ENCODE results near the gene TRPM7. TPM values are rescaled to one million over a fixed set of nuclear protein-coding genes. Genes with fewer than 3 reads are reported as not detected.
"Not testable (repeated sequence)": the region's sequence is repeated elsewhere in the genome, so short reads cannot be mapped to it uniquely, and the experiment has no call there.

The TRPM7 gene
- total and polyA plus RNA-seq, 3 experiments from 2014 or later: 18.1 to 46.9 (median 46.7) TPM

GRCh38 chr15:50702762-50703334 is 16.3 kb upstream of the TRPM7 start:
- no peaks in the 10 kb centered on the region for H3K9me3 Mint-ChIP-seq
- H3K27ac Mint-ChIP-seq: no peak overlapping the region
- no peaks in the 10 kb centered on the region for H3K27me3 Mint-ChIP-seq
- CTCF ChIA-PET: no interaction called here
- no peaks in the 10 kb centered on the region for H3K9me3 ChIP-seq (ENCODE audit: low read length)
- no peak for DNase-seq
- no peak overlapping the region for H3K27ac ChIP-seq (ENCODE audit: low read depth, low read length)
- no peaks in the 10 kb centered on the region for H3K27me3 ChIP-seq (ENCODE audit: insufficient read depth, low read length, poor library complexity, severe bottlenecking)
- no peaks in the 10 kb centered on the region for H3K4me1 ChIP-seq (ENCODE audit: insufficient read depth, low read length)
- peaks cover 0 to 33% (median 4%) of the 10 kb centered on the region in 3 donors for H3K36me3 Mint-ChIP-seq
- no peak overlapping the region for H3K4me3 ChIP-seq (ENCODE audit: low read length)
- POLR2A ChIA-PET: no interaction called here
- no peaks in the 10 kb centered on the region for H3K36me3 ChIP-seq (ENCODE audit: insufficient read depth, low read length)
- H3K4me3 Mint-ChIP-seq: no peak overlapping the region
- H3K4me1 Mint-ChIP-seq: no peaks in the 10 kb centered on the region

GRCh38 chr15:50698101-50698500 is 11.5 kb upstream of the TRPM7 start:
- H3K4me3 ChIP-seq (ENCODE audit: low read length): no peak overlapping the region
- H3K9me3 Mint-ChIP-seq: no peaks in the 10 kb centered on the region
- no peak for DNase-seq
- H3K36me3 Mint-ChIP-seq: peaks cover 0 to 11% (median 4%) of the 10 kb centered on the region in 3 donors
- H3K36me3 ChIP-seq (ENCODE audit: insufficient read depth, low read length): no peaks in the 10 kb centered on the region
- no peaks in the 10 kb centered on the region for H3K9me3 ChIP-seq (ENCODE audit: low read length)
- H3K27me3 Mint-ChIP-seq: no peaks in the 10 kb centered on the region
- ChIA-PET POLR2A (no interaction called here), CTCF (no interaction called here)
- H3K4me1 Mint-ChIP-seq: peaks cover 0 to 4% (median 0%) of the 10 kb centered on the region in 3 donors
- no peak overlapping the region for H3K27ac ChIP-seq (ENCODE audit: low read depth, low read length)
- H3K27me3 ChIP-seq (ENCODE audit: insufficient read depth, low read length, poor library complexity, severe bottlenecking): no peaks in the 10 kb centered on the region
- H3K4me1 ChIP-seq (ENCODE audit: insufficient read depth, low read length): no peaks in the 10 kb centered on the region
- no peak overlapping the region for H3K27ac Mint-ChIP-seq
- H3K4me3 Mint-ChIP-seq: no peak overlapping the region

DNA sequence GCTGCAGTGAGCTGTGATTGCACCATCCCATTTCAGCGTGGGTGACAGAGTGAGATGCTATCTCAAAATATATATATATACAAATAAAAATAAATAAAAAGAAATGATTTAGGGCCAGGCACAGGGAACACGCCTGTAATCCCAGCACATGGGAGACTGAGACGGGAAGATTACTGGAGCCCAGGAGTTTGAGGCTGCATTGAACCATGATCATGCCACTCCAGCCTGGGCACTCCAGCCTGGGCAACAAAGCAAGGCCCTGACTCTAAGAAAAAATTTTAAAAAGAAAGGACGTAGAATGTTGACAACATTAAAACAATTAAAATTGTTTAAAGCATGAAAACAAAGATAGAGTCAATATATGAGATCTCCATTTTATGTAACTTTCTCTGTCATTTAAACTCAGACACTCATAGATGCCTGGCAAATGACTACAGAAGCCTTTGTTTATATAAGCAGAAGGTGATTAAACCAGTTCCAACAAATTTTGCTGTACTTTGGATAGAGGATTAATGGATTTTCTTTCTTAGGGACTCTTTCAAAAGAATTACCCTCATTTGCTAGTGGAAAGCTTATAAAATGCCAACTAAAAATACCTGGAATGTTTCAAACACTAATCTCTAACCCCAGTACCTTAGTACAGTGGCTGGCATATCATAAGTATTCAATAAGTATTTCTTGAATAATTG is 10.7 kb upstream of the TRPM7 start:
- no peaks in the 10 kb centered on the region for H3K9me3 ChIP-seq (ENCODE audit: low read length)

GRCh38 chr15:50694634-50695165 is 8.1 kb upstream of the TRPM7 start:
- H3K9me3 Mint-ChIP-seq; H3K27ac Mint-ChIP-seq; H3K27me3 ChIP-seq (ENCODE audit: insufficient read depth, low read length, poor library complexity, severe bottlenecking); H3K4me3 ChIP-seq (ENCODE audit: low read length); H3K36me3 ChIP-seq (ENCODE audit: insufficient read depth, low read length); H3K4me1 ChIP-seq (ENCODE audit: insufficient read depth, low read length); H3K36me3 Mint-ChIP-seq; H3K27ac ChIP-seq (ENCODE audit: low read depth, low read length); H3K9me3 ChIP-seq (ENCODE audit: low read length); CTCF ChIA-PET; DNase-seq; H3K4me3 Mint-ChIP-seq; H3K27me3 Mint-ChIP-seq; H3K4me1 Mint-ChIP-seq: not testable (repeated sequence)
- POLR2A ChIA-PET: interaction anchor here (0.6 kb wide), 1 partner anchor 44 kb away, joined by 7 read pairs; no protein-coding TSS in a partner anchor

More for the DNA sequence above, 10.7 kb upstream of the TRPM7 start:
- no peaks in the 10 kb centered on the region for H3K27me3 Mint-ChIP-seq
- Histone ChIP-seq H3K4me1 (ENCODE audit: insufficient read depth, low read length) (no peaks in the 10 kb centered on the region), H3K27me3 (ENCODE audit: insufficient read depth, low read length, poor library complexity, severe bottlenecking) (no peaks in the 10 kb centered on the region), H3K36me3 (ENCODE audit: insufficient read depth, low read length) (no peaks in the 10 kb centered on the region), H3K4me3 (ENCODE audit: low read length) (no peak overlapping the region), H3K27ac (ENCODE audit: low read depth, low read length) (no peak overlapping the region)
- no peak overlapping the region for H3K4me3 Mint-ChIP-seq
- H3K36me3 Mint-ChIP-seq: peaks cover 0 to 8% (median 4%) of the 10 kb centered on the region in 3 donors
- H3K9me3 Mint-ChIP-seq: no peaks in the 10 kb centered on the region
- POLR2A ChIA-PET: no interaction called here
- DNase-seq: no peak
- H3K4me1 Mint-ChIP-seq: peaks cover 0 to 4% (median 0%) of the 10 kb centered on the region in 3 donors
- CTCF ChIA-PET: no interaction called here
- H3K27ac Mint-ChIP-seq: peak overlapping the region in 1 of 8 donors; percentile 14

- Mint-ChIP-seq H3K9me3 (no peaks in the 10 kb centered on the region), H3K27ac (peak overlapping the region; percentile 91 to 99 (median 96)), H3K4me1 (peaks cover 42 to 55% (median 49%) of the 10 kb centered on the region in 3 donors), H3K4me3 (peak overlapping the region; percentile 99 to 100 (median 99)), H3K36me3 (peaks cover 0 to 30% (median 6%) of the 10 kb centered on the region in 3 donors), H3K27me3 (peaks cover 0 to 1% of the 10 kb centered on the region in 2 donors)
- CTCF ChIA-PET: no interaction called here
- no peaks in the 10 kb centered on the region for H3K36me3 ChIP-seq (ENCODE audit: insufficient read depth, low read length)
- peaks cover 30% of the 10 kb centered on the region for H3K4me1 ChIP-seq (ENCODE audit: insufficient read depth, low read length)
- peak overlapping the region; percentile 96 for H3K4me3 ChIP-seq (ENCODE audit: low read length)
- POLR2A ChIA-PET: no interaction called here
- H3K27me3 ChIP-seq (ENCODE audit: insufficient read depth, low read length, poor library complexity, severe bottlenecking): no peaks in the 10 kb centered on the region
- peak overlapping the region; percentile 93 for H3K27ac ChIP-seq (ENCODE audit: low read depth, low read length)
- H3K9me3 ChIP-seq (ENCODE audit: low read length): no peaks in the 10 kb centered on the region
- DNase-seq: no peak
These were observed 805 bp upstream of the TRPM7 start for GRCh38 chr15:50687302-50687902.

DNA sequence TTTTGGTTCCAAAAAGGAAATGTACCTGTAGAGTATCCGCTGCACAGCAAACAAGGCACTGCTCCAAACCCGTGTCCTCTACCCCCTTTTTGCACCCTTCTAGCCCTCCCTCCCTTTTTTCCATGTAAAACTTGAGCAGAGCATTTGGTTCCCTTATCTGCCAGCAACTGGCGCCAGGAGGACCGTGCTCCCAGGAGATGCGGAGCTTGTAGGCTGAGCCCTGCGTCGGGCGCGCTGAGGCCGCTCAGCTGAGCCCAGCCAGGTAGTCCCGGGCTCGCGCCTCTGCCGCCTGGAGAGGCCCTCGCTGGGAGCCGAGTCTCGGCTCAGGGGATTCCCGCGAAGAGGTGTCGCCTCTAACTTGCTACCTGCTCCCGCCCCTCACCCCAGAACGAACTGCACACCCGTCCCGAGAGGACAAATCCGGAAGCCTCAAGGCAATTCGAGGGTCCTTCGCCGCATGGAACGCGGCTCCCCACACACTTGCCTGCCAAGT is 575 bp downstream of the TRPM7 start:
- H3K36me3 ChIP-seq (ENCODE audit: insufficient read depth, low read length): no peaks in the 10 kb centered on the region
- peak overlapping the region; percentile 93 for H3K27ac ChIP-seq (ENCODE audit: low read depth, low read length)
- Mint-ChIP-seq H3K4me1 (peaks cover 50 to 69% (median 62%) of the 10 kb centered on the region in 3 donors), H3K9me3 (no peaks in the 10 kb centered on the region), H3K4me3 (peak overlapping the region; percentile 99 to 100 (median 99)), H3K36me3 (peaks cover 0 to 37% (median 9%) of the 10 kb centered on the region in 3 donors), H3K27me3 (peaks cover 0 to 1% of the 10 kb centered on the region in 2 donors), H3K27ac (peak overlapping the region; percentile 98 to 99 (median 99))
- DNase-seq: peak; percentile 62 to 82 (median 73)
- H3K9me3 ChIP-seq (ENCODE audit: low read length): no peaks in the 10 kb centered on the region
- peak overlapping the region; percentile 96 for H3K4me3 ChIP-seq (ENCODE audit: low read length)
- ChIA-PET CTCF (interaction anchor here (1.1 to 1.4 kb wide), 2 partner anchors 11 to 194 kb away, joined by 3 read pairs; no protein-coding TSS in a partner anchor), POLR2A (interaction anchor here (0.6 to 0.9 kb wide), 2 partner anchors 13 to 195 kb away, joined by 3 read pairs; no protein-coding TSS in a partner anchor)
- peaks cover 36% of the 10 kb centered on the region for H3K4me1 ChIP-seq (ENCODE audit: insufficient read depth, low read length)
- no peaks in the 10 kb centered on the region for H3K27me3 ChIP-seq (ENCODE audit: insufficient read depth, low read length, poor library complexity, severe bottlenecking)

DNA sequence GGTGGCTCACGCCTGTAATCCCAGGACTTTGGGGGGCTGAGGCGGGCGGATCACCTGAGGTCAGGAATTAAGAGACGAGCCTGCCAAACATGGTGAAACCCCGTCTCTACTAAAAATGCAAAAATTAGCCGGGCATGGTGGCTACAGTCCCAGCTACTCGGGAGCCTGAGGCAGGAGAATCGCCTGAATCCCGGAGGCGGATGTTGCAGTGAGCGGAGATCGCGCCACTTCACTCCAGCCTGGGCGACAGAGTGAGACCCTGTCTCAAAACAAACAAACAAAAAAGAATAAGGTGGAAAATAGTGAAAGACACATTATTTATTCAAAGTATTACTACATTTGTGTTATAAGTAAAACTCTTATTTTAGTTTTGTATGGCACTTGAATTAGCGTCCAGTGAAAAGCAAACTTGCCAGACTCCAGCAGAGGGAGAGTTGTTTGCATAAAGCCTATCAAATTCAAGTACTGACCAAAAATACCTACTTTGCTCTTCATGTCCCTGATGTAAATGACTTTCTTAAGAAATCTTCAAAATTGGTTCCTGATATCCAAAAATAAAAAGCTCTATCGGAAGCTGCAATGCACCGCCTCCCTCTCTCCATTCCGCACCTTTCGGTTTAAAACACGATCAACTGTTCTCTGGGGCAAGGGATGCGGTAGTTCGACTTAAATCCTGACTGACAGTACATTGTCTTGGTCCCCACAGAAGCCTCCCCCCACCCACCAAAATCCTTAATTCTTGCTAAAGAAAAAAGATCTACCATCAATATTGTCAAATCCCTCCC is 1.2 kb downstream of the TRPM7 start:
- no peaks in the 10 kb centered on the region for H3K36me3 ChIP-seq (ENCODE audit: insufficient read depth, low read length)
- Mint-ChIP-seq H3K4me3 (peak overlapping the region; percentile 99 to 100 (median 99)), H3K9me3 (no peaks in the 10 kb centered on the region), H3K27me3 (peaks cover 0 to 1% of the 10 kb centered on the region in 2 donors), H3K4me1 (peaks cover 50 to 75% (median 64%) of the 10 kb centered on the region in 3 donors), H3K27ac (peak overlapping the region; percentile 98 to 99 (median 99)), H3K36me3 (peaks cover 0 to 37% (median 9%) of the 10 kb centered on the region in 3 donors)
- peaks cover 36% of the 10 kb centered on the region for H3K4me1 ChIP-seq (ENCODE audit: insufficient read depth, low read length)
- ChIA-PET POLR2A (no interaction called here), CTCF (interaction anchor here (1.1 to 1.4 kb wide), 3 partner anchors 10 to 195 kb away, joined by 3 read pairs; no protein-coding TSS in a partner anchor)
- H3K27ac ChIP-seq (ENCODE audit: low read depth, low read length): peak overlapping the region; percentile 93
- no peaks in the 10 kb centered on the region for H3K27me3 ChIP-seq (ENCODE audit: insufficient read depth, low read length, poor library complexity, severe bottlenecking)
- peak overlapping the region; percentile 96 for H3K4me3 ChIP-seq (ENCODE audit: low read length)
- no peaks in the 10 kb centered on the region for H3K9me3 ChIP-seq (ENCODE audit: low read length)
- DNase-seq: no peak
